Sigmoid colon (tissue), 7 donors: Measurements from ENCODE around the gene ABCF3. TPM values are rescaled to one million over a fixed set of nuclear protein-coding genes. Genes with fewer than 3 reads are reported as not detected.
A peak's percentile ranks its signal among the peaks of the same experiment; 100 is the strongest.
"Not testable (repeated sequence)": the region's sequence is repeated elsewhere in the genome, so short reads cannot be mapped to it uniquely, and the experiment has no call there.

Experiments
- DNase-seq: peaks from one replicate; pipeline ENCODE4 v3.0.0-alpha.2; 2019
- H3K27ac ChIP-seq, 4 donors: fragments of 200-600 bp; sonication (generic); one replicate each; pipeline ENCODE4 v1.5.1; 2016 to 2019; ENCODE audit warnings: mild to moderate bottlenecking in 1 of 4
- H3K27me3 ChIP-seq, 3 donors: fragments of 200-600 bp; sonication (generic); one replicate each; pipeline ENCODE4 v1.5.1; 2019; ENCODE audit warnings: mild to moderate bottlenecking in 1 of 3
- H3K36me3 ChIP-seq, 4 donors: fragments of 200-600 bp; sonication (generic); one replicate each; pipeline ENCODE4 v1.5.1; 2016 to 2019
- H3K4me1 ChIP-seq, 4 donors: fragments of 200-600 bp; sonication (generic); one replicate each; pipeline ENCODE4 v1.5.1; 2017 to 2019
- H3K4me3 ChIP-seq, 4 donors: fragments of 200-600 bp; sonication (generic); one replicate each; pipeline ENCODE4 v1.5.1; 2017 to 2019; ENCODE audit warnings: mild to moderate bottlenecking in 2 of 4, moderate library complexity in 1 of 4
- H3K9me3 ChIP-seq, 4 donors: fragments of 200-600 bp in 3 of 4; sonication (generic) in 3 of 4; one replicate each; pipeline versions ENCODE4 v1.5.1 to v1.6.1; 2013 to 2019
- CTCF ChIP-seq, 4 experiments: fragments of 450-650 bp in 3 of 4; fragments of 200-600 bp in 1 of 4; IDR thresholded peaks; one replicate each; pipeline ENCODE4 v1.5.1; 2016 to 2019; ENCODE audit warnings: antibody characterized with exemption in 4 of 4, mild to moderate bottlenecking in 3 of 4, moderate library complexity in 2 of 4
- EP300 ChIP-seq, 4 donors: sonication (generic); formaldehyde crosslinking; IDR thresholded peaks; one replicate each; pipeline ENCODE4 v1.6.1; 2017; ENCODE audit warnings: antibody characterized with exemption in 4 of 4
- POLR2A ChIP-seq, 2 donors: fragments of 450-650 bp; IDR thresholded peaks; one replicate each; pipeline ENCODE4 v1.6.1; 2016; ENCODE audit warnings: antibody characterized with exemption in 2 of 2, mild to moderate bottlenecking in 2 of 2, moderate library complexity in 2 of 2
- POLR2AphosphoS5 ChIP-seq, 4 donors: sonication (generic); formaldehyde crosslinking; IDR thresholded peaks; one replicate each; pipeline ENCODE4 v1.6.1; 2017; ENCODE audit warnings: antibody characterized with exemption in 4 of 4
- WGBS, 2 donors: extraction: QIAGEN DNeasy Blood & Tissue Kit; methylation state at CpG; one replicate each; pipeline ENCODE4 v1.1.7; 2013; 5-methylcytosine and 5-hydroxymethylcytosine counted together
- intact Hi-C: fragments of 100-400 bp; cut with DNase I; formaldehyde crosslinking; loops from one replicate; pipeline ENCODE4 v1.15.1; 2023
- polyA plus RNA-seq, 3 donors: library from polyadenylated mRNA; stranded (reverse); fragments of 200-250 nt; gene quantifications; one replicate each; pipeline ENCODE4 v1.2.3, GENCODE V29; 2013
- total RNA-seq, 4 donors: library from RNA; depleted of rRNA; stranded (reverse); fragments of >200 nt; gene quantifications; one replicate each; pipeline ENCODE4 v1.1.0, GENCODE V29; 2016
- donor health status: healthy with polysubstance abuse.
- donor health status: Bipolar disorder and iron deficiency.
- donor health status: healthy.

ABCF3 gene
- total and polyA plus RNA-seq, 7 donors, result 32.4 to 51.3 (median 41.3) TPM

GRCh38 chr3:184158404-184158803, 27.6 kb upstream of the ABCF3 start:
- H3K9me3 ChIP-seq, result no peaks in the 10 kb centered on the region
- intact Hi-C loops, result no loop called here
- H3K36me3 ChIP-seq, result peaks cover 0 to 7% (median 2%) of the 10 kb centered on the region in 4 donors
- H3K4me1 ChIP-seq, result peaks cover 0 to 85% (median 79%) of the 10 kb centered on the region in 4 donors
- peak overlapping the region; percentile 91 to 97 (median 94) for H3K27ac ChIP-seq
- DNase-seq, result no peak
- no peak overlapping the region for H3K4me3 ChIP-seq
- WGBS, 2 donors, result 82 to 91% methylated on average over 4 of the region's 4 CpGs
- TF ChIP-seq POLR2AphosphoS5 (IDR thresholded peaks at IDR 0.05) (no peak), CTCF (IDR thresholded peaks at IDR 0.05) (no peak), EP300 (IDR thresholded peaks at IDR 0.05) (no peak), POLR2A (IDR thresholded peaks at IDR 0.05) (no peak)
- no peaks in the 10 kb centered on the region for H3K27me3 ChIP-seq

- Histone ChIP-seq H3K27me3 (no peaks in the 10 kb centered on the region), H3K27ac (peak overlapping the region; percentile 91 to 97 (median 94)), H3K36me3 (peaks cover 16 to 28% (median 21%) of the 10 kb centered on the region in 4 donors), H3K9me3 (no peaks in the 10 kb centered on the region), H3K4me3 (peak overlapping the region in 2 of 4 donors; percentile 19 to 29), H3K4me1 (peaks cover 0 to 78% (median 68%) of the 10 kb centered on the region in 4 donors)
- 38 to 68% methylated on average over 2 of the region's 2 CpGs for WGBS, 2 donors
- intact Hi-C loops, result no loop called here
- TF ChIP-seq POLR2AphosphoS5 (IDR thresholded peaks at IDR 0.05), result no peak
- no peak for TF ChIP-seq EP300 (IDR thresholded peaks at IDR 0.05)
- no peak for TF ChIP-seq CTCF (IDR thresholded peaks at IDR 0.05)
- TF ChIP-seq POLR2A (IDR thresholded peaks at IDR 0.05), result no peak
- DNase-seq, result no peak
These were observed 25.5 kb upstream of the ABCF3 start for GRCh38 chr3:184160456-184160855.

GRCh38 chr3:184162571-184163070, 23.4 kb upstream of the ABCF3 start:
- H3K4me3 ChIP-seq, H3K27me3 ChIP-seq, DNase-seq, intact Hi-C loops, H3K9me3 ChIP-seq: not testable (repeated sequence)
- Histone ChIP-seq H3K27ac (peak overlapping the region; percentile 91 to 97 (median 94)), H3K4me1 (peaks cover 0 to 68% (median 60%) of the 10 kb centered on the region in 4 donors), H3K36me3 (peaks cover 28 to 50% (median 43%) of the 10 kb centered on the region in 4 donors)
- WGBS, 2 donors, result 84 to 88% methylated on average over 8 of the region's 8 CpGs

- intact Hi-C loops, result no loop called here
- Histone ChIP-seq H3K4me1 (peaks cover 0 to 67% (median 55%) of the 10 kb centered on the region in 4 donors), H3K36me3 (peaks cover 39 to 71% (median 53%) of the 10 kb centered on the region in 4 donors), H3K9me3 (no peaks in the 10 kb centered on the region), H3K4me3 (no peak overlapping the region), H3K27me3 (no peaks in the 10 kb centered on the region), H3K27ac (peak overlapping the region in 1 of 4 donors; percentile 9)
- TF ChIP-seq POLR2AphosphoS5 (IDR thresholded peaks at IDR 0.05) (no peak), POLR2A (IDR thresholded peaks at IDR 0.05) (no peak), CTCF (IDR thresholded peaks at IDR 0.05) (no peak), EP300 (IDR thresholded peaks at IDR 0.05) (no peak)
- no peak for DNase-seq
- WGBS, 2 donors, result 96% methylated on average over 16 of the region's 16 CpGs
These were observed 21.2 kb upstream of the ABCF3 start for GRCh38 chr3:184164648-184165330.

GRCh38 chr3:184165543-184165942, 20.5 kb upstream of the ABCF3 start:
- intact Hi-C loops, result no loop called here
- no peak for TF ChIP-seq POLR2A (IDR thresholded peaks at IDR 0.05)
- no peak for TF ChIP-seq CTCF (IDR thresholded peaks at IDR 0.05)
- TF ChIP-seq POLR2AphosphoS5 (IDR thresholded peaks at IDR 0.05), result no peak
- no peak for TF ChIP-seq EP300 (IDR thresholded peaks at IDR 0.05)
- 95 to 96% methylated on average over 3 of the region's 3 CpGs for WGBS, 2 donors
- no peaks in the 10 kb centered on the region for H3K27me3 ChIP-seq
- H3K27ac ChIP-seq, result peak overlapping the region in 1 of 4 donors; percentile 6
- H3K4me1 ChIP-seq, result peaks cover 0 to 59% (median 47%) of the 10 kb centered on the region in 4 donors
- H3K36me3 ChIP-seq, result peaks cover 46 to 79% (median 60%) of the 10 kb centered on the region in 4 donors
- H3K4me3 ChIP-seq, result no peak overlapping the region
- no peak for DNase-seq
- no peaks in the 10 kb centered on the region for H3K9me3 ChIP-seq
